Aorta (tissue), 5 donors: ENCODE results near the gene CCDC148. TPM values are rescaled to one million over a fixed set of nuclear protein-coding genes. Genes with fewer than 3 reads are reported as not detected.
"Not testable (repeated sequence)": the region's sequence is repeated elsewhere in the genome, so short reads cannot be mapped to it uniquely, and the experiment has no call there.

ENCODE experiments used
- ATAC-seq: fragments of 200-7000 bp; cut with Tn5 transposase; one replicate; pipeline ENCODE4 v1.9.1; 2022; ENCODE audit warnings: moderate library complexity; ENCODE audit not compliant: low FRiP score
- DNase-seq, 2 donors: peaks; one replicate each; pipeline ENCODE4 v3.0.0-alpha.2; 2020
- H3K27ac ChIP-seq, 2 donors: one replicate each; pipeline ENCODE4 v1.5.1; 2013; ENCODE audit warnings: low read length in 2 of 2, mild to moderate bottlenecking in 2 of 2, moderate library complexity in 2 of 2, control low read depth in 1 of 2, inconsistent platforms in 1 of 2, low read depth in 1 of 2
- H3K27me3 ChIP-seq, 2 donors: one replicate each; pipeline ENCODE4 v1.6.1; 2013; ENCODE audit warnings: control low read depth in 1 of 2, low read length in 1 of 2, mild to moderate bottlenecking in 1 of 2, moderate library complexity in 1 of 2; ENCODE audit not compliant: insufficient read depth in 2 of 2, control insufficient read depth in 1 of 2
- H3K36me3 ChIP-seq, 2 donors: one replicate each; pipeline ENCODE4 v1.6.1; 2013; ENCODE audit warnings: control low read depth in 1 of 2, low read length in 1 of 2, mild to moderate bottlenecking in 1 of 2; ENCODE audit not compliant: insufficient read depth in 2 of 2, control insufficient read depth in 1 of 2
- H3K4me1 ChIP-seq, 2 donors: one replicate each; pipeline ENCODE4 v1.6.1; 2013; ENCODE audit warnings: low read length in 2 of 2, control low read depth in 1 of 2, mild to moderate bottlenecking in 1 of 2, moderate library complexity in 1 of 2; ENCODE audit not compliant: insufficient read depth in 2 of 2, control insufficient read depth in 1 of 2
- H3K4me3 ChIP-seq, 2 donors: one replicate each; pipeline ENCODE4 v1.5.1; 2013; ENCODE audit warnings: low read length in 2 of 2, control low read depth in 1 of 2, mild to moderate bottlenecking in 1 of 2
- H3K9me3 ChIP-seq: one replicate; pipeline ENCODE4 v1.6.1; 2013; ENCODE audit warnings: mild to moderate bottlenecking, low read length; ENCODE audit not compliant: control insufficient read depth
- WGBS, 2 donors: extraction: QIAGEN DNeasy Blood & Tissue Kit; methylation state at CpG; one replicate each; pipeline ENCODE4 v1.1.7; 2013; 5-methylcytosine and 5-hydroxymethylcytosine counted together
- intact Hi-C, 2 donors: fragments of 100-400 bp; cut with DNase I; formaldehyde crosslinking; loops; one replicate each; pipeline versions ENCODE4 v1.14.2 to v1.15.0; 2022
- polyA plus RNA-seq, 2 donors: library from polyadenylated mRNA; stranded (reverse); fragments of 200-250 nt; gene quantifications; one replicate each; pipeline ENCODE4 v1.2.3, GENCODE V29; 2013
- total RNA-seq, 2 donors: library from RNA; stranded (reverse); fragmentation: NEBNext Ultra II Directional; extraction: Animal tissue kit (Norgen Biotek cat#: 25700); gene quantifications; one replicate each; pipeline ENCODE4 v1.2.1, GENCODE V29; 2021
- donor health status: healthy with polysubstance abuse.
- donor health status: Bipolar disorder and iron deficiency.
- donor health status: DM: no; HTN: no; CAD: no.
- donor health status: DM: no; HTN: no; CAD: no.
- donor health status: DM: yes; HTN: yes; CAD: no.

Gene CCDC148
- total and polyA plus RNA-seq, 4 donors = 0.41 to 1.6 (median 0.52) TPM; not detected in 1

- Histone ChIP-seq H3K36me3 (no peaks in the 10 kb centered on the region), H3K4me1 (no peaks in the 10 kb centered on the region), H3K27ac (no peak overlapping the region), H3K4me3 (no peak overlapping the region), H3K27me3 (no peaks in the 10 kb centered on the region), H3K9me3 (no peaks in the 10 kb centered on the region)
- DNase-seq (no peak), ATAC-seq (no peak)
- WGBS, 2 donors = 22 to 27% methylated on average over 2 of the region's 2 CpGs
- intact Hi-C loops = no loop called here
Measured at GRCh38 chr2:158346032-158346431, 110.5 kb downstream of the CCDC148 start.

- Histone ChIP-seq H3K4me1 (no peaks in the 10 kb centered on the region), H3K27ac (no peak overlapping the region), H3K36me3 (no peaks in the 10 kb centered on the region), H3K4me3 (no peak overlapping the region), H3K27me3 (no peaks in the 10 kb centered on the region), H3K9me3 (peaks cover 4% of the 10 kb centered on the region)
- intact Hi-C loops = no loop called here
- DNase-seq (no peak), ATAC-seq (no peak)
Measured at GRCh38 chr2:158339513-158339912, 117.0 kb downstream of the CCDC148 start.

GRCh38 chr2:158337018-158337417, 119.5 kb downstream of the CCDC148 start:
- Histone ChIP-seq H3K36me3 (no peaks in the 10 kb centered on the region), H3K27ac (no peak overlapping the region), H3K4me1 (no peaks in the 10 kb centered on the region), H3K27me3 (no peaks in the 10 kb centered on the region), H3K9me3 (peaks cover 4% of the 10 kb centered on the region), H3K4me3 (no peak overlapping the region)
- no peak for DNase-seq
- intact Hi-C loops = no loop called here
- no peak for ATAC-seq

- intact Hi-C loops, H3K4me1 ChIP-seq, DNase-seq, H3K9me3 ChIP-seq, ATAC-seq, H3K4me3 ChIP-seq, H3K27me3 ChIP-seq, H3K27ac ChIP-seq, H3K36me3 ChIP-seq: not testable (repeated sequence)
- 75 to 77% methylated on average over 1 to 2 of the region's 2 CpGs for WGBS, 2 donors
Measured at GRCh38 chr2:158331799-158332198, 124.8 kb downstream of the CCDC148 start.

- no peaks in the 10 kb centered on the region for H3K36me3 ChIP-seq
- H3K9me3 ChIP-seq = no peaks in the 10 kb centered on the region
- DNase-seq (no peak), ATAC-seq (no peak)
- no peak overlapping the region for H3K4me3 ChIP-seq
- no peaks in the 10 kb centered on the region for H3K4me1 ChIP-seq
- H3K27ac ChIP-seq = no peak overlapping the region
- 15 to 17% methylated on average over 2 of the region's 2 CpGs for WGBS, 2 donors
- intact Hi-C loops = no loop called here
- H3K27me3 ChIP-seq = no peaks in the 10 kb centered on the region
Measured at GRCh38 chr2:158325782-158326340, 130.7 kb downstream of the CCDC148 start.

GRCh38 chr2:158325031-158325781, 131.3 kb downstream of the CCDC148 start:
- Histone ChIP-seq H3K36me3 (no peaks in the 10 kb centered on the region), H3K27me3 (no peaks in the 10 kb centered on the region), H3K4me3 (no peak overlapping the region), H3K4me1 (no peaks in the 10 kb centered on the region), H3K9me3 (no peaks in the 10 kb centered on the region), H3K27ac (no peak overlapping the region)
- DNase-seq = no peak
- intact Hi-C loops = no loop called here
- 86 to 89% methylated on average over 5 of the region's 5 CpGs for WGBS, 2 donors
- no peak for ATAC-seq

GRCh38 chr2:158323381-158323780, 133.2 kb downstream of the CCDC148 start:
- WGBS, 2 donors = 85 to 91% methylated on average over 1 of the region's 1 CpG
- Histone ChIP-seq H3K36me3 (no peaks in the 10 kb centered on the region), H3K27ac (no peak overlapping the region), H3K27me3 (no peaks in the 10 kb centered on the region), H3K4me1 (no peaks in the 10 kb centered on the region), H3K4me3 (no peak overlapping the region), H3K9me3 (no peaks in the 10 kb centered on the region)
- ATAC-seq (no peak), DNase-seq (no peak)
- intact Hi-C loops = no loop called here

GRCh38 chr2:158321264-158321663, 135.3 kb downstream of the CCDC148 start:
- Histone ChIP-seq H3K27me3 (no peaks in the 10 kb centered on the region), H3K9me3 (no peaks in the 10 kb centered on the region), H3K4me1 (no peaks in the 10 kb centered on the region), H3K4me3 (no peak overlapping the region), H3K36me3 (no peaks in the 10 kb centered on the region), H3K27ac (no peak overlapping the region)
- no peak for ATAC-seq
- intact Hi-C loops = no loop called here
- DNase-seq = no peak
- 11 to 21% methylated on average over 3 of the region's 3 CpGs for WGBS, 2 donors

- DNase-seq = no peak
- intact Hi-C loops = no loop called here
- Histone ChIP-seq H3K9me3 (no peaks in the 10 kb centered on the region), H3K4me3 (no peak overlapping the region), H3K36me3 (no peaks in the 10 kb centered on the region), H3K4me1 (no peaks in the 10 kb centered on the region), H3K27ac (no peak overlapping the region), H3K27me3 (no peaks in the 10 kb centered on the region)
- WGBS, 2 donors = 67 to 82% methylated on average over 1 of the region's 1 CpG
- ATAC-seq = no peak
Measured at GRCh38 chr2:158319269-158319668, 137.3 kb downstream of the CCDC148 start.
